HEK293 (cell line): ENCODE data around the gene PIK3C2B.

Experiments used
- ELK4 ChIP-seq: IDR thresholded peaks from 2 replicates; pipeline ENCODE4 v1.6.1; 2011; ENCODE audit warnings: mild to moderate bottlenecking, low read depth, low read length, borderline replicate concordance
- HOXD13 ChIP-seq: sonication (generic); formaldehyde crosslinking; IDR thresholded peaks from 2 replicates; pipeline ENCODE4 v1.8.0; 2022; ENCODE audit warnings: missing genetic modification reagents, borderline replicate concordance
- ZEB2 ChIP-seq: fragments of 450-650 bp; formaldehyde crosslinking; IDR thresholded peaks from 2 replicates; pipeline ENCODE4 v1.5.1; 2016; ENCODE audit warnings: missing biosample characterization, missing genetic modification characterization
- ZNF155 ChIP-seq: fragments of 450-650 bp; formaldehyde crosslinking; IDR thresholded peaks from 2 replicates; pipeline ENCODE4 v1.5.1; 2016; ENCODE audit warnings: missing biosample characterization, missing genetic modification characterization
- ZNF354C ChIP-seq: fragments of 450-650 bp; formaldehyde crosslinking; IDR thresholded peaks from 2 replicates; pipeline ENCODE4 v1.5.1; 2016; ENCODE audit warnings: missing biosample characterization, missing genetic modification characterization, low read depth, borderline replicate concordance
- ZNF48 ChIP-seq: fragments of 450-650 bp; formaldehyde crosslinking; IDR thresholded peaks from 2 replicates; pipeline ENCODE4 v1.5.1; 2016; ENCODE audit warnings: missing biosample characterization, missing genetic modification characterization
- TF ChIP-seq, protein P1 (sequence below): fragments of 450-650 bp; formaldehyde crosslinking; IDR thresholded peaks from 2 replicates; pipeline ENCODE4 v1.5.1; 2016; ENCODE audit warnings: missing biosample characterization, missing genetic modification characterization

GRCh38 chr1:204505674-204506200 is 11.1 kb upstream of the PIK3C2B start:
- TF ChIP-seq, protein P1, sequence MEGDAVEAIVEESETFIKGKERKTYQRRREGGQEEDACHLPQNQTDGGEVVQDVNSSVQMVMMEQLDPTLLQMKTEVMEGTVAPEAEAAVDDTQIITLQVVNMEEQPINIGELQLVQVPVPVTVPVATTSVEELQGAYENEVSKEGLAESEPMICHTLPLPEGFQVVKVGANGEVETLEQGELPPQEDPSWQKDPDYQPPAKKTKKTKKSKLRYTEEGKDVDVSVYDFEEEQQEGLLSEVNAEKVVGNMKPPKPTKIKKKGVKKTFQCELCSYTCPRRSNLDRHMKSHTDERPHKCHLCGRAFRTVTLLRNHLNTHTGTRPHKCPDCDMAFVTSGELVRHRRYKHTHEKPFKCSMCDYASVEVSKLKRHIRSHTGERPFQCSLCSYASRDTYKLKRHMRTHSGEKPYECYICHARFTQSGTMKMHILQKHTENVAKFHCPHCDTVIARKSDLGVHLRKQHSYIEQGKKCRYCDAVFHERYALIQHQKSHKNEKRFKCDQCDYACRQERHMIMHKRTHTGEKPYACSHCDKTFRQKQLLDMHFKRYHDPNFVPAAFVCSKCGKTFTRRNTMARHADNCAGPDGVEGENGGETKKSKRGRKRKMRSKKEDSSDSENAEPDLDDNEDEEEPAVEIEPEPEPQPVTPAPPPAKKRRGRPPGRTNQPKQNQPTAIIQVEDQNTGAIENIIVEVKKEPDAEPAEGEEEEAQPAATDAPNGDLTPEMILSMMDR (tag by site-specific recombination) = no peak
- TF ChIP-seq ZNF48 (tag by site-specific recombination) (no peak), ZNF155 (tag by site-specific recombination) (no peak), ELK4 (no peak), HOXD13 (CRISPR knock-in tag) (no peak), ZEB2 (tag by site-specific recombination) (no peak), ZNF354C (tag by site-specific recombination) (no peak)
